ENCODE data around the gene MYH4.

DNA sequence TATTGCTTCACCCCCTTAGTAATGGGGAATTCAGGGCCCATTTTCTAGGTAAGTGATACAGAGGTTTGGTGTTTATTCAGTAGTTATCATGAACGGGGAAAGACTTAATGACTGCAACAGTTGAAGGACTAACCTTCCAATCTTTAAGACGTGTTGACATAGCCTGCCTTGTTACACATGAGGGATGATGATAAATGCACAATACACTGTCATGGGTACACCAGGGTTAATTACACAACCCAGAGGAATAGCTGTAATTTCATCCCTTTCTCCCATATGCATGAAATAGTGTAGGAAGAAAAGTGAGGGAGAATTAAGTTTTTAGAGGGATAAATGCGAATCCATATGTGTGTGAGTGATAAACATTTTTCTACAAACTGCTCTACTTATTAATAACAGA, 10.7 kb downstream of the MYH4 start:
- TF ChIP-seq GATA3 (IDR thresholded peaks at IDR 0.05; ENCODE audit: low read depth, low read length) = no peak
- no peak for TF ChIP-seq GATA2 (IDR thresholded peaks at IDR 0.05; ENCODE audit: low read depth, low read length)
